Stimulated activated CD4-positive, alpha-beta T cell treated with anti-CD3 and anti-CD28 coated beads, Interleukin-15, amount 100 ng/mL, for 1 hour (primary cell): Measurements from ENCODE around the gene RPUSD1.
"Not testable (repeated sequence)": the region's sequence is repeated elsewhere in the genome, so short reads cannot be mapped to it uniquely, and the experiment has no call there.

Experiments used
- DNase-seq, 2 donors: peaks; one replicate each; pipeline ENCODE4 v3.0.0-alpha.2; 2020; ENCODE audit warnings: low read depth in 1 of 2, low spot score in 1 of 2

RPUSD1 gene

GRCh38 chr16:768428-768827, 19.8 kb downstream of the RPUSD1 start:
- no peak for DNase-seq

GRCh38 chr16:767743-768235, 20.4 kb downstream of the RPUSD1 start:
- no peak for DNase-seq

- no peak for DNase-seq
These were observed 21.2 kb downstream of the RPUSD1 start for GRCh38 chr16:766820-767640.

- no peak for DNase-seq
These were observed 22.0 kb downstream of the RPUSD1 start for GRCh38 chr16:766008-766819.

- DNase-seq: no peak
These were observed 22.7 kb downstream of the RPUSD1 start for GRCh38 chr16:765488-765865.

GRCh38 chr16:764848-765487, 23.2 kb downstream of the RPUSD1 start:
- no peak for DNase-seq

GRCh38 chr16:764184-764750, 23.9 kb downstream of the RPUSD1 start:
- DNase-seq: no peak

- DNase-seq: no peak
These were observed 24.6 kb downstream of the RPUSD1 start for GRCh38 chr16:763369-764183.

- no peak for DNase-seq
These were observed 25.4 kb downstream of the RPUSD1 start for GRCh38 chr16:762595-763268.

GRCh38 chr16:761625-762513, 26.3 kb downstream of the RPUSD1 start:
- no peak for DNase-seq

GRCh38 chr16:760545-761343, 27.4 kb downstream of the RPUSD1 start, which contains the start of gene MSLN:
TSS of gene MSLN (plus strand) at chr16:760734. CDS start at chr16:762681, 1,947 bp downstream.
- DNase-seq: no peak

- no peak for DNase-seq
These were observed 28.1 kb downstream of the RPUSD1 start for GRCh38 chr16:760065-760464.

- no peak for DNase-seq
These were observed 28.9 kb downstream of the RPUSD1 start for GRCh38 chr16:759110-759910.

- no peak for DNase-seq
These were observed 31.8 kb downstream of the RPUSD1 start for GRCh38 chr16:756428-756827.

GRCh38 chr16:754656-755055, 33.5 kb downstream of the RPUSD1 start:
- DNase-seq: no peak

GRCh38 chr16:754121-754607, 34.0 kb downstream of the RPUSD1 start:
- not testable (repeated sequence) for DNase-seq

GRCh38 chr16:752007-752312, 36.2 kb downstream of the RPUSD1 start:
- DNase-seq: no peak
